KMS-11 (cell line): ENCODE measurements around the gene RCCD1.

Experiments used
- H2AFZ ChIP-seq: fragments of 200-600 bp; sonication (generic); 2 replicates; pipeline ENCODE4 v1.6.1; 2016; ENCODE audit warnings: antibody characterized with exemption, mixed run types, low read depth
- H3K27ac ChIP-seq: fragments of 200-600 bp; sonication (generic); 2 replicates; pipeline ENCODE4 v1.6.1; 2016; ENCODE audit warnings: mild to moderate bottlenecking, mixed run types
- H3K27me3 ChIP-seq: fragments of 200-600 bp; sonication (generic); 2 replicates; pipeline ENCODE4 v1.6.1; 2017; ENCODE audit warnings: mild to moderate bottlenecking, low read depth, mixed run types, moderate library complexity; ENCODE audit not compliant: insufficient read depth
- H3K36me3 ChIP-seq: fragments of 200-600 bp; sonication (generic); 2 replicates; pipeline ENCODE4 v1.6.1; 2017; ENCODE audit warnings: mild to moderate bottlenecking, mixed run types; ENCODE audit not compliant: insufficient read depth
- H3K4me1 ChIP-seq: fragments of 200-600 bp; sonication (generic); 2 replicates; pipeline ENCODE4 v1.6.1; 2016; ENCODE audit warnings: mild to moderate bottlenecking, low read depth, mixed run types; ENCODE audit not compliant: poor library complexity, severe bottlenecking
- H3K4me2 ChIP-seq: fragments of 200-600 bp; sonication (generic); 2 replicates; pipeline ENCODE4 v1.7.0; 2016; ENCODE audit warnings: mild to moderate bottlenecking, mixed run types
- H3K4me3 ChIP-seq: fragments of 200-600 bp; sonication (generic); IDR thresholded peaks from 2 replicates; pipeline ENCODE4 v1.6.1; 2017; ENCODE audit warnings: low read depth, low read length, mixed read lengths; ENCODE audit not compliant: insufficient read depth
- H3K79me2 ChIP-seq: fragments of 200-600 bp; sonication (generic); 2 replicates; pipeline ENCODE4 v1.6.1; 2016; ENCODE audit warnings: low read depth, mixed run types; ENCODE audit not compliant: insufficient read depth
- H3K9ac ChIP-seq: fragments of 200-600 bp; sonication (generic); 2 replicates; pipeline ENCODE4 v1.6.1; 2016; ENCODE audit warnings: mild to moderate bottlenecking, mixed run types
- H4K20me1 ChIP-seq: fragments of 200-600 bp; sonication (generic); 2 replicates; pipeline ENCODE4 v1.6.1; 2016; ENCODE audit warnings: mild to moderate bottlenecking, mixed run types; ENCODE audit not compliant: insufficient read depth
- TF ChIP-seq, protein P1 (sequence below): fragments of 200-600 bp; sonication (generic); conservative IDR thresholded peaks from 2 replicates; pipeline ENCODE4 v1.6.1; 2017; ENCODE audit warnings: low read depth, mild to moderate bottlenecking, antibody characterized with exemption, low read length, moderate library complexity, mixed read lengths

Gene RCCD1

DNA sequence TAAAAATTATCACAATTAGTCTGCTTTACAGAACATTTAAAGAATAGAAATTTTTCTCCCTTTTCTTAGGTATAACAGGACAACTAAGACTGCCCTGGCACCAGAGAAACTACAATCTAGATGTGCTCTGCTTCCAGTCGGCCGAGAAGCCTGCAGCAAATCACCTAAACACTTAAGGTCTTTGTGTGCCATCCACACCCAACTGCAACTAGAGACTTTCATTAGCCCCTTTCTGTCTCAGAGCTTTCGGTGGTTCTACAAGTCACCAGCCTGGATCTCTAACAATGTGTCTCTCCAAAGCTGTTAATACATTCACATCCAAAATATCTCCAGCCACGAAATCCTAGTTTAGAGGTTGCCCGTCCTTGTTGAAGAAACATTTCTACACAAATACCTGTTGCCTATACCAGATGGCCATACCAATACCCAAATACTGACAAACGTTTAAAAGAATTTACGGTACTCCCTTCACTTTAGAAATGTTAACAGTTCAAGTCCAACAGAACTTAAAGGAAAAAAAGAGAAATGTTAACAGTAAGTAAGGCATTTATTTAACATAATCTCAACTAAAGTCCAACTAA is 33.0 kb downstream of the RCCD1 start:
- Histone ChIP-seq H2AFZ (no peak overlapping the region), H3K9ac (no peak overlapping the region), H3K27me3 (no peaks in the 10 kb centered on the region), H3K36me3 (peaks cover 7% of the 10 kb centered on the region; the same call in 1 of the 2 replicates), H3K4me2 (peak overlapping the region; percentile 6; the same call in 1 of the 2 replicates), H3K27ac (no peak overlapping the region), H3K4me1 (peaks cover 40% of the 10 kb centered on the region), H4K20me1 (peaks cover 13% of the 10 kb centered on the region; the same call in 1 of the 2 replicates), H3K4me3 (no peak overlapping the region), H3K79me2 (peaks cover 84% of the 10 kb centered on the region)
- TF ChIP-seq, protein P1, sequence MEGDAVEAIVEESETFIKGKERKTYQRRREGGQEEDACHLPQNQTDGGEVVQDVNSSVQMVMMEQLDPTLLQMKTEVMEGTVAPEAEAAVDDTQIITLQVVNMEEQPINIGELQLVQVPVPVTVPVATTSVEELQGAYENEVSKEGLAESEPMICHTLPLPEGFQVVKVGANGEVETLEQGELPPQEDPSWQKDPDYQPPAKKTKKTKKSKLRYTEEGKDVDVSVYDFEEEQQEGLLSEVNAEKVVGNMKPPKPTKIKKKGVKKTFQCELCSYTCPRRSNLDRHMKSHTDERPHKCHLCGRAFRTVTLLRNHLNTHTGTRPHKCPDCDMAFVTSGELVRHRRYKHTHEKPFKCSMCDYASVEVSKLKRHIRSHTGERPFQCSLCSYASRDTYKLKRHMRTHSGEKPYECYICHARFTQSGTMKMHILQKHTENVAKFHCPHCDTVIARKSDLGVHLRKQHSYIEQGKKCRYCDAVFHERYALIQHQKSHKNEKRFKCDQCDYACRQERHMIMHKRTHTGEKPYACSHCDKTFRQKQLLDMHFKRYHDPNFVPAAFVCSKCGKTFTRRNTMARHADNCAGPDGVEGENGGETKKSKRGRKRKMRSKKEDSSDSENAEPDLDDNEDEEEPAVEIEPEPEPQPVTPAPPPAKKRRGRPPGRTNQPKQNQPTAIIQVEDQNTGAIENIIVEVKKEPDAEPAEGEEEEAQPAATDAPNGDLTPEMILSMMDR = no peak

- Histone ChIP-seq H3K79me2 (peaks cover 90% of the 10 kb centered on the region), H3K4me3 (no peak overlapping the region), H3K27ac (no peak overlapping the region), H3K36me3 (peaks cover 4% of the 10 kb centered on the region; the same call in 1 of the 2 replicates), H3K27me3 (no peaks in the 10 kb centered on the region), H3K9ac (no peak overlapping the region), H3K4me1 (peaks cover 47% of the 10 kb centered on the region), H4K20me1 (peaks cover 13% of the 10 kb centered on the region; the same call in 1 of the 2 replicates), H2AFZ (no peak overlapping the region), H3K4me2 (peak overlapping the region; percentile 3; the same call in 1 of the 2 replicates)
- TF ChIP-seq, protein P1 = no peak
These were observed 33.6 kb downstream of the RCCD1 start for GRCh38 chr15:90988296-90988695.

GRCh38 chr15:90989040-90989768 is 34.5 kb downstream of the RCCD1 start:
- no peak overlapping the region for H3K9ac ChIP-seq
- H3K79me2 ChIP-seq = peaks cover 97% of the 10 kb centered on the region
- peaks cover 48% of the 10 kb centered on the region for H3K4me1 ChIP-seq
- peak overlapping the region; percentile 27; the same call in 1 of the 2 replicates for H3K4me2 ChIP-seq
- H3K27me3 ChIP-seq = no peaks in the 10 kb centered on the region
- peaks cover 13% of the 10 kb centered on the region; the same call in 1 of the 2 replicates for H4K20me1 ChIP-seq
- H3K36me3 ChIP-seq = no peaks in the 10 kb centered on the region
- TF ChIP-seq, protein P1 = no peak
- H2AFZ ChIP-seq = no peak overlapping the region
- H3K27ac ChIP-seq = no peak overlapping the region
- no peak overlapping the region for H3K4me3 ChIP-seq

DNA sequence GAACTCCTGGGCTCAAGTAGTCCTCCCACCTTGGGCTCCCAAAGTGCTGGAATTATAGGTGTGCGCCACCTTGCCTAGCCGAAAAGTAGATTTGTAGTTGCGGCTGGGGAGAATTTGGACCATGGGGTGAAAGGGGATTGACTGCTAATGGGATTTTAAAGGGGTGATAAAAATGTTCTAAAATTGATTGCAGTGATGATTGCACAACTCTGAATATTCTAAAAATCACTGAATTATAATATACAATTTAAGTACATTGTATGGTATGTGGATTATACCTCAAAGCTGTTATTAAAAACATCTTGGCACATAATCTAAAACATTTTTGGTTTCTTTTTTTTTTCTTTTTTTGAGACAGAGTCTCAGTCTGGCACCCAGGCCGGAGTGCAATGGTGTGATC is 35.8 kb downstream of the RCCD1 start:
- H3K79me2 ChIP-seq = peaks cover 87% of the 10 kb centered on the region
- TF ChIP-seq, protein P1 = no peak
- H3K27me3 ChIP-seq = no peaks in the 10 kb centered on the region
- no peak overlapping the region for H3K27ac ChIP-seq
- no peak overlapping the region for H2AFZ ChIP-seq
- no peak overlapping the region for H3K4me2 ChIP-seq
- peaks cover 13% of the 10 kb centered on the region; the same call in 1 of the 2 replicates for H4K20me1 ChIP-seq
- H3K4me1 ChIP-seq = peaks cover 51% of the 10 kb centered on the region
- no peak overlapping the region for H3K4me3 ChIP-seq
- H3K9ac ChIP-seq = no peak overlapping the region
- H3K36me3 ChIP-seq = no peaks in the 10 kb centered on the region
